HK-2 (cell line): ENCODE measurements around the gene NEK11.

Experiments used
- DNase-seq: peaks from one replicate; pipeline ENCODE4 v3.0.0-alpha.2; 2018; ENCODE audit not compliant: unreplicated experiment

NEK11 gene

DNA sequence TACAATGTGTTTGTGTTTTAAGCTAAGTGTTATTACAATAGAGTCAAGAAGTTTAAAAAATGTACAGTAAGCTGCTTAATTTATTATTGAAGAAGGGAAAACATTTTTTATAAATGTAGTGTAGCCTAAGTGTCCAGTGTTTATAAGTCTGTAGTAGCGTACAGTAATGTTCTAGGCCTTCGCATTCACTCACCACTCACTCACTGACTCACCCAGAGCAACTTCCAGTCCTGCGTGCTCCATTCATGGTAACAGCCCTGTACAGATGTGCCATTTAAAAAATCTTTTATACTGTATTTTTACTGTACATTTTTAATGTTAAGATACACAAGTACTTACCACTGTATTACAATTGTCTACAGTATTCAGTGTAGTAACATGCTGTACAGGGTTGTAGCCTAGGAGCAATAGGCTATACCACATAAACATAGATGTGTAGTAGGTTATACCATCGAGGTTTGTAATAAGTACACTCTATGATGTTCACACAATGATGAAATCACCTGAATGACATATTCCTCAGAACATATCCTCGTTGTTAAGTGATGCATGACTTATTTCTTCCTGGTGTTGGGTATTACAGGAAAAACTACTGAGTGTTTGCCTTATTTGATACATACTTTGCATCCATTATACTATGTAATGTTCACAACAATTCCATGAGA, 198.3 kb downstream of the NEK11 start:
- no peak for DNase-seq

- DNase-seq: no peak
These were observed 201.8 kb downstream of the NEK11 start for GRCh38 chr3:131228522-131228921.

DNA sequence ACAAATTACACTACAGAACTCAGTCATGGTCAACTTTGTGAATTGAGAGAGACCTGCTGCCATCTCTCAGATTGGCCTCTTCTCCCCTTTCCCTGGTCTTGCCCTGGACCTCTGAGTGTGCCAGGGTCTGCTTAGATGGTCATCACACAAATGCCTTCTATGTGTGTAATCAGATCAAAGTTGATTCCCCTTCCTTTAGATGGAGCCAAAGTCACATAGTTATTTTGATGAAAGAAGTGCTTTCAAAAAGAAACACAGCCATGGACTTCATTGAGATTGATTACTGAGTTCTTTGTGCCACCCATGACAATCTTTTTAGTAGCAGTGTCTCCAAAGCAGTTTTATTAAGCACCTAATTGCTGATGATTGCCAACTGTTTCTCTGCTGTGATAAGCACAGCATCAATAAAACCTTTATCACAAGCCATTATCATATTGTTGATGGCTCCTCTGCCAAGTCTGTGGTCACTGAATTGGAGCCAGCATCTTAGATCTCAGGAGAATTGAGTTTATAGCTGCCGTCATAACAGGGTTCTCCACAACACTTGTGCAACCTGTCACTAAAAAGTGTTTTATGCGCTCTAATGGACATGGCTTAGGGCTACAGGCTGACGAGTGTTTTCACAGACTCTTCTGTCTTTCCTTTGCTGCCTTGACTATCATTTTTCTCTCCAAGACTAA, 205.2 kb downstream of the NEK11 start:
- no peak for DNase-seq

- DNase-seq: no peak
These were observed 206.1 kb downstream of the NEK11 start for GRCh38 chr3:131232711-131233267.

- no peak for DNase-seq
These were observed 207.4 kb downstream of the NEK11 start for GRCh38 chr3:131233900-131234668.

DNA sequence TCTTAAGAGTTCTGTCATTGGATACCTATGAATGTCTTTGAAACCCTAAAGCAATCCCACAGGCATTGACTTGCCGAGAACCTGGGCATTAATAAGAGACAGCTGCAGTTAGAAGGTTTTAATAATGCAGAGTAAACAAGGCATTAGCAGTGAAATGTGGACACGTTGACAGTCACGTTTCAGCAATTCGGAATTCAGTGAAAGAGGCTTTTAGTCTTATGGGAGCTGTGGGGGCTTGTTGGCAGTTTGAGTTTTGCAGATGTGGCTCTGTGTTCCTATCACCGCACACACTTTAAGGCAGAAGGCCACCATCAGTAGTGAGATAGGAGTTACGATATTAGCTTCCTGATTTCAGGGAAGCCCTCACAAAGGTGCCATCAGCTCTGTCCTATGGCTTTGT, 209.7 kb downstream of the NEK11 start:
- DNase-seq: no peak

DNA sequence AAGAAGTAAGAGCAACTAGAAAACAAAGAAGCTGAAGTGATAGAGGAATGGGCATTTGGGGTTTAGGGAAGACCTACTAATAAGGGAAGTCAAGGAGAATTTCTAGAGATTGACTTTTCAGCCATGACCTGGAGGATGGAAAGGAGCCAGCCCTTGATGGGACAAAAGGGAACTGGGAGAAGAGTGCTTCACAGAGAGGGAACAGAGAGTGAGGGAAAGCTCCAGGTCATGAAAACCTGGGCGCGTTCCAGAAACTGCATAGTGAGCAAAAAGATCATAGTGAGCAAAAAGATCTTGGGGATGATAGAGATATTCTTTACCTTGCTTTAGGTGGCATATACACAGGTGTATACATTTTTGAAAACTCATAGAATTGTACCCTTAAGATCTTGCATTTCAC, 211.8 kb downstream of the NEK11 start:
- no peak for DNase-seq

DNA sequence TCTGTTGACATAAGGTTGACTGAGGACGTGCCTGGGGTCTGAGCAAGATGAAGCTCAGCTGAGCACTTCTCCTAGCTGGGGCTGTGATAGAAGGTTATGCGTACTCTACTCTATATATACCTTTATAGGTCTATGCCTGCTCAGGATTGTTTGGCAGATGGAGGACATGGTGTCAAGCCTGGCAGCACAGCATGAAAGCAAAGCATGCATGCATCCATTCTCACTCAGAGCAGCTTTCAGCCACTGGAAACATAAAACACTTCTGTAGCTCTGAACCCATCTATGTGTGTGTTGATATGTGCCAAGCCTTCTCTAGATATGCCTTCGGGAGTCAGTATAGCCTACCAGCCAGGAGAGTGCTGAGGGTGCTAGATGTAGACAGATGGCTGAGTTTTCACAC, 212.6 kb downstream of the NEK11 start:
- DNase-seq: no peak

DNA sequence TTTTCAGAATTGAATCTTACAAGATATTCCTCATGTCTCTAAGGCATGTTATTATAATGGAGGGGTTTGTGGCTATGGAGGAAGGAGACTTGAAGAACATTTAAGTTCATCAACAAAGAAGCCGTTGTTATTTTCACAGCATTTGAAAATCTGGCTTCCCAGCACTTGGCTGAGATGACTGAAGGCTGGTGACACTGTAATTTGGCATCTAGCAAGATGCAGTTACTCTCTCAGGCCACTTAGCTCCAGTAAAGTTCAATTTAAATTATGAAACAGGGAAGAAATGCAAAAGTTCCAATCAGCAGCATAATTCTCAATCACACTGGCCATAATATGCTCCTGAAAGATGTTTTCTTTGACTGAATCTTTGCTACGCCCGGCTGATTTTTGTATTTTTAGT, 215.5 kb downstream of the NEK11 start:
- no peak for DNase-seq

- DNase-seq: peak; percentile 10
These were observed 223.8 kb downstream of the NEK11 start for GRCh38 chr3:131250466-131250865.

GRCh38 chr3:131260525-131260924, 233.8 kb downstream of the NEK11 start:
- DNase-seq: no peak

DNA sequence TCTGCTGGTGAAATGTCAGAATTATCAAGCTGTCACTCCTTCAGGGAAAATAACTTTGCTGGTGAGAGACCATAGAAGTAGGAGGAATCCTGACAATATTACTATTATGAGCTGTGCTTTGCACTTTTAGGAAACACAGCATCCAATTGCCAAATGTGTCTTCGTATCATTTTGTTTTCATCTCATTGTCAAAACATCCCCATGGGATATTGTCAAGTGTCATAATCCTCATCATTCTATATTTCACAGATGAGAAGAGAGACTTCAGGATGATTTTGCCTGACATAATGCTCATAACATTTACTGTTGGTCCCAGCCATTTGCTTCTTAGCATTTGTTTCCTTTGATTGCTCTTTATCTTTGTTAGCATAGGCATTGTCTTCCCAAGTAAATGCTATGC, 234.4 kb downstream of the NEK11 start:
- DNase-seq: no peak

DNA sequence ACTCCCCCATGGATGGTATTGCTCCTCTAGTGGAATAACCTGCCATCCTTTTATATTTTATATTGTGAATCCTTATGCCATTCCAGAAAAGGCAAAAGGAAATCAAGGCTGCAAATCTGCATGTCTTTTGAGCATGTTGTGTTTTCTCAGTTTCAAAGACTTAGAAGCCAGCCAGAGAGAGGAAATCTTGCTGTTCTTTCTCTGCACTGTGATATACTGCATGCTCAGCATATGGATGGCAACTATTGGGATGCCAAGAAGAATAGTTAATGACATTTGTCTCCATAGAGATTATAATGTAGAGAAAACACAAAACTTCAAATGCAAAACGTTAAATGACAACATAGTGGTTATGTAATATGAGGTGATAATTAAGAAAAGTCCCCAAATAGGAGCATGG, 248.9 kb downstream of the NEK11 start:
- no peak for DNase-seq

- no peak for DNase-seq
These were observed 251.3 kb downstream of the NEK11 start for GRCh38 chr3:131277836-131278497.

- no peak for DNase-seq
These were observed 252.9 kb downstream of the NEK11 start for GRCh38 chr3:131279577-131279976.

DNA sequence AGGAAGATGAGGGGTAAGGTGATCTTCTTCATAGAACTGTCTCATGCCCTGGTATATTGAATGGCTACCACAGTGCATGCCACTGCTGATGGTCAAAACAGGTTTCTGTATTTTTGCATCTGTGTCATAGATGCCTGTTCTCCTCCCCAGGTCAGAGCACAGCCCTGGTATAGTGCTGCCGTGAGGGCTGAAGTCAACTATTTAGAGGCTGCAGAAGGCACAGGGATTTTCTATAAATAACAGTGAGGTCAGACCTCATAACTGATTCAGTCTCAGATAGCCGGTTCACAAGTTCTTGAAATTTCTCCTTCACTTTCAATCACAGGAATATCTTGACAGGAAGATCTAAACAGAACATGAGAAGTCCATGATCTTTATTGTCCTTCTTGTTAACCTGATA, 255.7 kb downstream of the NEK11 start:
- DNase-seq: no peak

GRCh38 chr3:131282967-131283366, 256.3 kb downstream of the NEK11 start:
- DNase-seq: no peak

DNA sequence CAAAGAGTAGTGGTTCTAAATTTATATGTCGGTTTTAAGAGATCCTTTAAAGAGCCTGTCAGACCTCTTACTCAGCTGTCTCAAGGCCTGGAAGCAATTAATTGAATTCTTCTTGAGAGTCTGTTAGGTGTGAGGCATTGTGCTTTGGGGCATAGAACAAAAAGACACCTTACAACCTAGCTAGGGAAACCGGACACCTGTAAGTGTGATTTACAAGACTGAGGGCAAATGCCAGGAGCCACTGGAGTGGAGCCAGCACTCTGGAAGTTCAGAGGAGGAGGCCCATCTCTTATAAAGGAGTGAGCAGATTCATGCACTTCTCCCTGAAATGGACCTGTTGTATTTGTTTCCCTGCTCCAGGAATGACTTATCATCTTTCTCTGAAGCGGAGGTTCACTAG, 257.2 kb downstream of the NEK11 start:
- DNase-seq: no peak

GRCh38 chr3:131284302-131284701, 257.6 kb downstream of the NEK11 start:
- DNase-seq: no peak

DNA sequence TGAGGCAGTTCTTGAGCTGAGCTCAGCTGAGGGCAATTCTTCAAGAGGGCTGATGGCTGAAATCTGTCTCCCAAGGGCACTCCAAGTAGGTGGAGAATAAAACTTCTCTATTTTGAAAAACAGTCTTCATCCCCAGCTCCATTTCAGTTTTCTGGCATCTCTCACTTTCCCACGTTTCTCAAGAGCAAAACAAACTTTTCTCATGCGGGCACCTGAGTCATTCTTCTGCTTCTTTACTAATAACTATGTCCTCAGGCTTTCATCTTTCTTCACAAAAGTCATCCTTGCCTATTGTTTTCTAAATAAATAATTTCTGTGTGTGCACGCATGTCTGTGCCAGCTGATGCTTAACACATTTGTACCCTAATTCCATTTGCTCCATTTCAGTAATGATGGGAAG, 258.8 kb downstream of the NEK11 start:
- no peak for DNase-seq

- no peak for DNase-seq
These were observed 273.2 kb downstream of the NEK11 start for GRCh38 chr3:131299836-131300235.

GRCh38 chr3:131303848-131304247, 277.2 kb downstream of the NEK11 start:
- DNase-seq: no peak
